Activated CD4-positive, alpha-beta T cell treated with anti-CD3 and anti-CD28 coated beads, Interleukin-2, amount 50 U/mL, for 1 hour (primary cell): ENCODE data around the gene PICK1.

Experiments
- DNase-seq: peaks from one replicate; pipeline ENCODE4 v3.0.0-alpha.2; 2020

PICK1 gene

DNA sequence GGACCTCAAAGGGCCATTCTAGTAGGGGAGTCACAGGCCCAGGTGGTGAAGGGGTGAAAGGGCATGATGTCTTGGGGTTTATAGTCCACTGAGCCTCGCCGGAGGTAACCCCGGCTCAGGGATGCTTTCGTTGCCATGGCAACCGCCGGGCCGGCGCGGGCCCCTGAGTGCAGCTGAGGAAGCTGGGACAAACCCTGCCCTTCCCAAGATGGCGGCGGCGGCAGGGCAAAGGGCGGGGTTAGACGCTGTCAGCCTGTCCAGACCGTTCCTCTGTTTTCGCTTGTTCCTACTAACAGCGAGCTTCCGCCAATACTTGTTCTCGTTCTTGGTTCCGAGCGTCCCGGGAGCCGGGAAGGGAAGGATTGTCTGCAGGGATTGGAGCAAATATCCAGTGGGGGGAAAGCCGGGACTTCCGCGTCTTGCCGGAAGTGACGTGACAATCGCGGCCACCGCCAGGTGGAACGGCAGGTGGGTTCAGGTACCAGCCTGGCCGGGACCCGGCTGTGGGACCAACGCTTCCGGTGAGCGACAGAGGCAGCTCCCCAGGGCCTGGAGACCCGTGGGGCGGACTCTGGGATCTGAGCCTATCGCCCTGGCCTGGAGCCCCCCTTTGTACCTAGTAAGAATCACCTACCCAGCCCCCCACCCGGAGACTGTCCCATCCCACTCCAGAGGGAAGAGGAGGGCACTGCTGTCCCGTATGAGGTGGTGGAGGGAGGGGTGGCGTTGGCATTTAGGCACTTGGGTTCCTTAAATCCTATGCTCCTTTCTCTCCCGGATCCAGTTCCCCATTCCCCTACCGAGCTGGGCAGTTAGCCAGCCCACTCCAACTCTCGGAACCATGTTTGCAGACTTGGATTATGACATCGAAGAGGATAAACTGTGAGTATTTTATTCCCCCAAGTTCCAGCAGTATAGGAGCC, at the start of gene PICK1:
Gene PICK1 (plus strand): TSS at position 436 of the 923 bp plus-strand sequence. CDS start 406 bp downstream, at position 842.
- DNase-seq, result peak; percentile 75

DNA sequence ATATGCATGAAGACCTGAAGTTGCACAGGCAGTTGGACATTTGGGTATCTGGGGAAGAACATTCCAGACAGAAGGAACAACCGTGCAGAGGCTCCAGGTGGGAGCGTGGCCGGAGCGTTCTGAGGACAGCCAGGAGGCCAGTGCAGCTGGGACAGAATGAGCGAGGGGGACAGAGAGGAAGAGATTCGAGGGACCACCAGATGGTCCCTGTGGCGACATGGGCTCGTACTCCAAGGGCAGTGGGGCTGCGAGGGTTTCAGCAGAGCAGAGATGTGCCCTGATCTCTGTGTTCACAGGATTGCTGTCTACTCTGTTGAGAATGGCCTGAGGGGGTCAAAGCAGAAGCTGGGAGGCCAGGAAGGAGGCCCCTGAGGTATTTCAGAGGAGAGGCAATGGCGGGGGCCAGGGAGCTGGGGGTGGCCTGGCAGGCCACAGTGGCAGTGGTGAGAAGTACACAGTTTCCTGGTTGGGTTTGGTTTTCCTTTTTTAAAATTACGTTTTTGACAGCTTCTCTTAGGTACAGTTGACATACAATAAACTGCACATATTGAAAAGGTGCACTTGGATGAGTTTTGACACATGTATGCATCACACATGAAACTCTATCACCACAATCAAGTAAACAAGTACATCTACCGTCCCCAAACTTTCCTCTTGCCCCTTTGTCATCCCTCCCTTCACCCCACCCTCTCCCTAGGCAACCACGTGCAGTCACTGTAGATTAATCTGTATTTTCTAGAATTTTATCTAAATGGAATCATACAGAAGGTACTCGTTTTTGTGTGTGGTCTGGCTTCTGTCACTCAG, 48.0 kb upstream of the PICK1 start:
- no peak for DNase-seq

DNA sequence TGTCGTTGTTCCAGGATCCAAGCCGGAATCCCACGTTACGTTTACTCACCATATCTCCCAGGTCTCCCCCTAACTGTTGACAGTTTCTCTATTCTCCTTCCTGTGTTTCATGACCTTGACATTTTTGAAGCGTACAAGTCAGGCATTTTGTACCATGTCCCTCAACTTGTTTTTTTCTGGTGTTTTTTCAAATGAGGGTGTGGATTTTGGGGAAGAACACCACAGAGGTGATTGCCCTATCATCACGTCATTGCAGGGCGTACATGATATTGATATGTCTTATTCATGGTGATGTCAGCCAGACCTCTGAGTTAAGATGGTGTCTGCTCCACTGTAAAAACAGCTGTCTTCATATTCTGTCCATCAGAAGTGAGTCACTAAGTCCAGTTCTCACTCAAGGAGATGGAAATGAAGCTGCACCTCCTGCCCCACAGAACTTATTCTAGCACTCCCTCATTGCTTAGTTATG, 44.6 kb upstream of the PICK1 start:
- DNase-seq, result no peak

DNA sequence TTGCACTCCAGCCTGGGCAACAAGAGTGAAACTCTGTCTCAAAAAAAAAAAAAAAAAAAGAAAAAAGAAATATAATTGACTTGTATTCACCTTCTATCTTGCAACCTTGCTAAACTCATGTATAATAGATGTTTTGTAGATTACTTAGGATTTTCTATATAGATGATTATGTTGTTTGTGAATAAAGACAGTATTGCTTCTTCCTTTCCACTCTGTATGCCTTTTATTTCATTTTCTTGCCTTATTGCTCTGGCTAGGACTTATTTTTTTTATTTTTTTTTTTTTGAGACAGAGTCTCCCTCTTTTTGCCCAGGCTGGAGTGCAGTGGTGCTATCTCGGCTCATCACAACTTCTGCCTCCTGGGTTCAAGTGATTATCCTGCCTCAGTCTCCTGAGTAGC, 43.1 kb upstream of the PICK1 start:
- DNase-seq, result no peak

DNA sequence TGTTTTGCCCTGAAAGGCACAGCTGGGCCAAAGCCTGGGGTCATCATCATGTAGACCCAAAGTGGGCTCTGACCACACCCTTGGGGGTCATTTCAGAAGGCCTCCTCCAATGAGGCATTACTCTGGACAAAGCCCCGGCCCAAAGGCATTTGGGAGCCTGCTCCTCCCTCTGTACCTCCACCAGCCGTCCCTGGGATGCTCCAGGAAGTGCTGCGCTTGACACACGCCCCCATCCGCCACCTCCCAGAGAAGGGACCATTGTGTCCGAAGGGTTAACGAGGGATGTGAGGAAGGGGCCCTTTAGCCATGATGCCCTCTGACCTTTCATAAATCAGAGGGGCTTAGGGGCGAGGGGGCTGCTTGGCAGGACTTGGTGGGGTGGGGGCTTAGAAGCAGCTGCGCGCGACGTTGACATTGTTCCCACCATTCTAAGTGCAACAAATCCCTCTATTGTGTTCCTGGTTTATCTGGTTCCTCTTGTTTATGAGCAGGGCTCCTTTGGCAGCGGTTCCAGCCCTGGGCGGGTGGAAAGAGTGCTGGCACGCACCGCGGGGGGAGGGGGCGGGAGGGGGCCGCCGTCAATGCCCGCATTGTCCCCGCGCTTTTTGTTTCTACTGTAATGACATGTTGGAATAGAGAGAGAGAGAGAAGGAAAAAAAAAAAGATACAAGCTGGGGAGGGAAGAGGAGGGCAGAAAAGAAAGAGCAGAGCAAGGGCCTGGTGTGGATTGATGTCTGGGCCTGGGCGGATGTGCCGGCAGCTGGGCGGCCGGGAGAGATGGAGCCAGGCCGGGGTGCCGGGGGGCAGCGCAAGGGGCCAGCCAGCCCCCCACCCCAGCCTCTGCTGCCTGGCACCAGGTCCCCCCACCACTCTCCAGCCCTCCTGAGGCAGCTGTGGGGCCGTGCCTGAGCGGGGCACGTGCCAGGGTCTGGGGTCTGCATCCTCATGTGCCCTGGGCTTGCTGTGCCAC, 40.7 kb upstream of the PICK1 start:
- DNase-seq, result no peak

DNA sequence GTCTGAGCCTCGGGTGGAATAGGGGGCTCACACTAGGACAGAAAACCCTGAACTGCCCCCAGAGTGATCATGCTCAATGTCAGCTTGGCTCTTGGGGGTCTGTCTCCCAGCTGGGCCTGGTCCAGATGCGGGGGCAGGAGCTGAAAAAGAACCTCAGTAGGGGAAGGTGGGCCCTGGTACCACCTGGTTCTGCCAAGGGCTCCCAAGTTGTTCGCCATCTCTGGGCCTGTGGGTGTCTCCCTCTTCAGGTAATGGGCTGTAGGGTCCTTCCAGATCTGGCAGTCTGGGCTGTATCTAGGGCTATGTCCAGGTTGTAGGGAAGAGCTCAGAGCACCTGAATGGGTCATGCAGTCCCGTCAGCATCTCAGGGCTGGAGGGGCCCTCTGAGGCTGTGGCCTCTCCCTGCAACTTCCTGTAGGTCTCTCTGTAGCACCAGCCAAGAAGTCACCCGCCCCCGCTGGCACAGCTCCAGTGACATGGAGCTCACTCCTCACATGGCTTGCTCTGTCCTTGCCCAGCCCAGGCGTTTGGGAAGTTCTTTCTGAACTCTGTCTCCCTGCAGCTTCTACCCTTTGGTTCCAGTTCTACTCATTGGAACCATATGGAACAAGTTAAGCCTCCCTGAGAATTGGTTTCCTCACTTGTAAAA, 39.8 kb upstream of the PICK1 start:
- no peak for DNase-seq

DNA sequence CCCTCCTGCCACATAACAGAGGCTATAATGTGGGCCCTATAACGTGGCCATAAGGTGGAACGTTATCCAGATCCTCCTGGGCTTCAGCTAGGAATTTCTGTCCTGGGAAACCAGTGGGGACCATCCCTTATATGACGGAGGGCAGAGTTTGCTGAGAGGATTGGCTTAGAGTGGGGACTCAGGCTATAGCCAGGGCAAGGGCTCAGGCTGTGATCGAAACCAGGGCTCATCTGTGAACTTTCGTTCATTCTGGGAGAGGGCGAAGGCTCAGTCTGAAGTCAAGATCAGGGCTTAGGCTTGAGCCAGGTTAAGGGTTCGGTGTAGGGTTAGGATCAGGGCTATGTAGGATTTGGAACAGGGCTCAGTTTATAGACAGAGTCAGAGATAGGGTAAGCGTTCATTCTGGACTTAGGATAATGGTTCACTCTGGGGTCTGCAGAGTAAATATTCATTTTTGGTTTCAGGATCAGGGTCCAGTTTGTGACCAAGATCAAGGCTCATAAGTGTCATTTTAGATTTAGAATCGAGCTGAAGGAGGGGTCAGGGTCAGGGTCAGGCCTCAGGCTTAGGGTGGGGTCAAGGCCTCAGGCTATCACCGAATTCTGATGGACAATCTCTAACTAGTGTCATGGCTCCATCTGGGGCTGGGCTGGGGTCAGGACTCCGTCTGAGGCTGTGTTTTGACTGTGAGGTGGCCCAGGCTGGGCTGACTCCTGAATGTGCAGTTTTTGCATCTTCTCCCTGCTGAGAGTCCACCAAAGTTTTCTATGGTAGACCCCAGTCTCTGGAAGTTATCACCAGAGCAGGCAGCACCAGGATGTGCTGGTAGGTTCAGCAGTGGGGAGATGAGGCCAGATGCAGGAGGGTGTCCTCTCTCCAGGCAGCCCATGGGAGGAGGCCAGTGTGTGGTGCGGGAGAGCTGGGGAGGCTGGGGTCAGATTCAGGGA, 39.0 kb upstream of the PICK1 start:
- DNase-seq, result no peak

DNA sequence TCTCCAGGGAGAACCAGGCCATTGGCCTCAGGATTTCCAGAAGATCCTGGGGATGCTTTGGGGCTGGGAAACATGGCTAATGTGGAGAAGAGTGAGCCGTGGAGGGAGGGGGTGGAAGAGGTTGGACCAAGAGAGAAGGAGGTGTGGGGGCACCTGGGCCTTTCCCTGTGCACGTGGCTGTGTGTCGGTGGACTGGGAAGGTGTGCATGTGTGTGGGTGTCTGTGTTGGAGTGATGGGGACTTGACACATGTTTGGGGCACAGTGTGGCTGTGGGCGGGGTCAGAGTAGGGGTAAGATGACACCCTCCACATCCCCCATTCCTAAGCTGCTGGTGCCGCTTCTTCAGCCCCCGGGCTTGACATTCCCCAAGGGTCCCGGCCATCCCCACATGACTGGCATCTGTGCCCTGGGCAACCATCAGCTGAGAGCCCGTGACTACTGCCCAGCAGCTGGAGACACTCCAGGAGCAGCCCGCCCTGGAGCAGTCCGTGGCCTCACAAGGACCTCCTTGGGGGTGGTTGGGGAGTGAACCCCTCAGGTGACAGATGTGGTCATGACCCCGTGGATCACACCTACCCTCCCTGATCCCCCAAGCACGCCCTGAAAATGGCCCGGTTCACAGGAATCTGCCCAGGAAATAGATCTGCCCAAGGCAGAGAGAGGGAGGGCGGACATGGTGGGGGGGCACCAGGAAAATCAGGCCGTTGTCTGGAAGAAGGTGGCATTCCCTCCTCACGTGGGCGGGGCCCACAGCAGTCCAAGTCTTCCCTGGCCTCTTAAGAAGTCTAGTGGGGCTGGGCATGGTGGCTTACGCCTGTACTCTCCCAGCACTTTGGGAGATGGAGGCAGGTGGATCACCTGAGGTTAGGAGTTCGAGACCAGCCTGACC, 38.0 kb upstream of the PICK1 start:
- no peak for DNase-seq

DNA sequence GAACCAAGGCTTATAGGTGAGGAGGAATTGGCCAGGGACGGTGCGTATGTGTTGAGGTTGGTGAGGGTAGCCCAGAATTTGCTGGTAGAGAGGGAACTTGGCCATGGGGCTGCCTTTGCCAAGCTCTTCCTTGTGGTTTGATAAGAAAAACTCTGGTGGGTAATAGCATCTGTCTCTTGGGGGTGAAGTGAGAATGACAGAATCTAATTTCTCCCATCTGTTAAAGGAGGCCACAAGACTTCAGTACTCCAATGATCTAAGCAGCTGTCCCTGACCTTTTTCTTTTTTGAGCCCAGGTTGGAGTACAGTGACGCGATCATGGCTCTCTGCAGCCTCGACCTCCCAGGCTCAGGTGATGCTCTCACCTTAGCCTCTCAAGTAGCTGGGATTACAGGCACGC, 36.0 kb upstream of the PICK1 start:
- DNase-seq, result no peak

DNA sequence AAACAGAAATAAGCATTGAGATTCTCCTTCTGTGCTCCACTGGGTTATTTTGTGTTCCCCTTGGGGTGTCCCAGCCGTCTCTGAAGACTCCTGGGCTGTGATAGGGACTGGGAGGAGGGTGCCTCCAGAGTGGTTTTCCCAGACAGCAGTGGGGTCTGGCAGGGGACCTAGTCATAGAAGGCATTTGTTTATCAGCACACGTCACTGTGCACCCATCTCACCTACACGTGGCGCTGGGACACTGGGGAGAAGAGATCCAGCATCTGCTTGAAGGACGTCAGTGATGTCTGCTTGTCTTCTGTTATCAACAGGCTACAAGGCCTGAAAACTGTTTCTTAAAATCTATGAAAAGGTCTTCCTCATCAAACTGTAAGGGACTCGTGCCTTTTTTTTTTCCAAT, 34.2 kb upstream of the PICK1 start:
- DNase-seq, result no peak

DNA sequence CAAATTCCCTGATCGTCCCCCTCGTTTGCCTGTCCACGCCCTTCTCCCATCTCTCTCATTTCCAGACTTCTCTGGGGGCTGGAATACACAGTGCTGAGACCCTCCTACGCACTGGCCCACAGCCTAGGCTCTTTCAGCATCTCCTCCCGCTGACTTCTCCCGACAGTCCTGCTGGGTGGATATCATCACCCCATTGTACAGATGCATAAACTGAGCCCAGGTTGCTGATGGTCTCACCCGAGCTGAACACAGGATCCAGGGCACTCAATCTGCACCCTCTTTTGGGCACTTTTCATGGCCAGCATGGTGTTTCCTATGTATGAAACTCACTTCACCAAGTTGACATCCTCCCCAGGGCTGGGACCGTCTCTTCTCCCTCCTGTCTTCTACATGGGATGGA, 31.7 kb upstream of the PICK1 start:
- DNase-seq, result no peak

DNA sequence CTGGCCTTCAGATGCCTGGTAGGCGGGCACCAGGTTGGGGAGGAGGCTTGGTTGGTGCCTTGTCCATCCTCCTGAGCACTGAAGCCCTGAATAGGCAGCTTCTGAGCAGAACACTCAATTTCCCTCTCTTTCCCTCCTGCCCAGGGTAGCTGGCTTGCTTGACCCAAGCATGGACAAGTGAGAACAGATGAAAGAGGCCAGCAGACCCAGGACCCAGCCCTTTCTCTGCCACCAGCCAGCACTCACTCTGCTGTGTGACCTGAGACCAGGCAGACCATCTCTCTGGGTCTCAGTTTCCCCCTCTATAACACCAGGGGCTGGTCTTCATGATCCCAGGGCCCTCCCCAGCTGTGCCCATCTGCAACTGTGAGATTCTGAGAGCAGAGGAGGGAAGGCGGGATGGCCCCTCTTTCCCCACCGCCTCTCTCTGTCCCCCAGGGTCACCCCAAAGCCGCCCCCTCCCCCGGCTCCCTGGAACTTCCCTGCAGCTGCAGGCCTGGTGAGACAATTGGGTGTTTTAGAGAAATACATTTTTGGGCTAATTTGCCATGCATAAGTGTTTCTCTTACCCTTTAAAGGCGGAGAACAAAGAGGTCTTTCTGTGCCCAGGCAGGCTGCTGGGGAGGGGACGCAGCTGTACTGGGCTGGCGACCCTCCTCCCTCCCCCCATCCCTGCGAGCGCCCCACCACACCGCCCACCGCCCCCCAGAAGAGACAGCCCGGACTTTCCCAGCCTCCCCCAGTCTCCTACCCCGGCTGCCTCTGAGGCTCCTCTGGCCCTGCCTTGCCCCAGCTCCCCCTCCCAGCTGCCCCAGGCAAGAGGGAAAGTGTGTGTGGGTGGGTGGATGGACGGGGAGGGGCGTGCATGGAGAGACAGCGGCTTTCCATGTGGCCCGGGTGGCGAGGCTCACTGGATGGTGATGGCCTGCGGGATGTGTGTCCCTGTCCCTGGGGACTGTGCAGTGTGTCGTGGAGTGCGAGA, 30.8 kb upstream of the PICK1 start:
- DNase-seq, result no peak

DNA sequence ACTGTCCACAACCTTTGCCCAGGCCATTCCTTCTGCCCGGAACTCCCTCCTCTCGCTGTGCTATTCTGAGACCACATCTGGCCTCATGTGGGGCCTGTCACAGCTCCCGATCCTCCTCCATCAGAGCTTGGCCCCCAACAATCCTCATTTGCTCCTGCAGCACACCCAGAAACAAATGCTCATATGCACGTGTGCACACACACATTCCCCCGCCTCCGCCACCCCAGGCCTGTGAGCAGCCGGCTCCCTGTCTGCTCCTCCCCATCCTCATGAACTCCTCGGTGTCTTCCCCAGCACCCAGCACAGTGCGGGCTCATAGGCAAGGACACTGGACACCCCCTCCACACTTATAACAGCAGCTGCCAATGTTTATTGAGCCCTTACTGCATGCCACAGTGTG, 29.7 kb upstream of the PICK1 start:
- DNase-seq, result no peak

DNA sequence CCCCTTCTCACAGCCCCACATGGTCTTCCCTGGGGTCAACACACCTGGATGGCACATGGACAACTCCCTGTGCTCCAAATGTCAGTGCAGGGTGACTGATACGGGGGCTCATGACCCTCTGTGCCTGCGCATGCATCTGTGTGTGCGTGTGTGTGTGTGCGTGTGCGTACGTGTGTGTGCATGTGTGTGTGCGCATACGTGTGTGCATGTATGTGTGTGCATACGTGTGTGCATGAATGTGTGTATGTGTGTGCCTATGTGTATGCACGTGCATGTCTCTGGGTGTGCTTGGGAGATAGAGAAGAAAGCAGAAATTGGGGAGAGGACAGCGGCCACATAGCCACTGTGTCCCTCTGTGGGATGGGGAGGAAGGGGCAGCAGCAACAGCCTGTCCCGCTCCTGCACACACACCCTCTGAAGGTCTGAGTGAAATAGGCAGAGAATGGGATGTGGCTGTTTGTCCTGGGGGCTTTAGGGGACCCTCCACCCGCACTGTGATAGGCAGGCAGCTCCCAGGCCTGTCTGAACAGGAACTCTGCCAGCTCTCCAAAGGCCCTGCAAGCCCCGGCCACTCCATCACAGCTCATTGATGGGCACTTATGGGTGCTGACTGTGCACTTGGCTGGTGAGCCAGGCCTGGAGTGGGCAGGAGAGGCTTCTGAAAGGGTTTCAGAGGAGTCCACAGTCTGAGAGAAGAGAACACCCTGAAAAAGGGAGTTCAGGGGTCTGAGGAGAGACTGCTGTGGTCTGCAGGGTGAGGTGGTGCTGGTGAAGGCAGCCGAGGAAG, 28.7 kb upstream of the PICK1 start:
- DNase-seq, result no peak

DNA sequence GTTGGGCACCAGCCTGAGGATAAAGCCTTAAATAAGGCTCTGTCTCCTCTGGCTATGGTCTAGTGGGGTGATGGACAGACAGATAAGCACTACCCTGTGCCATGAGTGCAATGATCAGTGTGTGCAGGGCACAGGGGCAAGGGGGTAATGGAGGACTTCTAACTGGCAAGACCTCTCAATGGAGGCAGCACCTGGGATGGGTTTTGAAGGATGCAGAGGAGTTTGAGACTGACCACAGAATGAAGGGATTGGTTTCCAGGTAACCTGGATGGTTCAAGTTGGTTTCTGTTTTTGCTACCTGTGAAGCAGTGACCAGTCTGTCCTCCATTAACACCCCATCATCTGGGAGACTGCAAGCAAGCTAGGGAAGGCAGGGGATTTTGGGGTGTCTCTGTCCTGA, 27.8 kb upstream of the PICK1 start:
- DNase-seq, result no peak

DNA sequence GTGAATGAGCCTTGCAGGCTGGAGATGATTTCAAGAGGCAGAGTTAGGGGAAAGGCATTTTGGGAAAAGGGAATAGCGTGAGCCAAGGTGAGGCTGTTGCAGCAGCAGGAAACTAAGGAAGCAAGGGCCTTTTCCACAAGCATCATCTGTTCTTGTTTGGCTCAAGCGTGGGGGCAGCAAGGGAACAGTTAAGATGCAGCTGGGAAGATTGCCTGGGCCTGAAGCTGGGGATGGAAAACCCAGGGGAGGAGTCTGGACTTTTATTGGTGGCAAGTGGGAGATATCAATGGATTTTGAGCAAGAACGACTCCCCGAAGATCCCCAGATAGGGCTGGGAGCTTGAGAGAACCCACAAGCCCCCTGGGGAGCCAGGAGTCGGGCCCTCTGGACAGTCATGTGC, 27.3 kb upstream of the PICK1 start:
- DNase-seq, result no peak

DNA sequence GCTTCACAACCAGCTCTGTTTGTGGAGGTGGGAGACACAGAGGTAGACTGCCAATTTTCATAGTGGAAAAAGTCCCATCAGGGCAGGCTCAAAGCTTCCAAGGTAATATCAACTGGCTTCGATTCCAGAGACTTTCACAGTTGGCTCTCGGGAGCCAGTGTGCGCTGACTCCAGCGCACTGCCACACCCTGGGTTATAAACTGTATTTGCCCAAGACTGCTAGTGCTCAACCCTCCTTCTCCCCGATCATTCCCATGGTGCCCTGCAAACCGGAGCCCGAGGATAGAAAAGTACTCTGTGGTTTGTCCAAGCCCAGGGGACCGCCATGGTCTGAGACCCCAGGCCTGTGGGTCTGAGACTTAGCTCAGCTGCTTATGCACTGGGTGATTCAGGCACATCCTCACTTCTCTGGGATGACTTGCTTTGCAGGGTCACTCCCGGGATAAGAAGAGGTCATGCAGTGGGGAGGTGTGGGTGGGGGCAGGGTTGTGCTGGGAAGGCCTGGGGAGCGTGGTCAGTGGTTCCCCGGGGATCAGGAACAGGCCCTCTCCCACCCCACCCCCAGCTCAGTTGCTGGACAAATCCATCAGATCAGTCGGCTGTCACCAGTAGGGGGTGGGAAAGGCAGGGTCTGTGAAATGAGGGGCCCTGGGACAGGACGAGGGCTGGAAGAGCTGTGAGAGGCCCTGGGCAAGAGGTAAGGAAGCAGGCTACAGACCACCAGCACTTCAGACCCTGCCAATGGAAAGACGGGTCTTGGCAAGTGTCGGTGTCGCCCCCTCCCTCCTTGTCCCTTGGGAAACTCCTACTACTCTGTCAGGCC, 26.7 kb upstream of the PICK1 start:
- no peak for DNase-seq
